Caco-2 (cell line): ENCODE measurements around the gene GAS6. TPM values are rescaled to one million over a fixed set of nuclear protein-coding genes. Genes with fewer than 3 reads are reported as not detected.

Experiments
- BruUV-seq: library from RNA; stranded (reverse); fragments of 400-500 nt; replicated peaks from 2 replicates; lab custom pipeline; 2021; lab: Mats Ljungman, UMichigan
- CTCF ChIA-PET: fragments of 300-600 bp; sonication (Branson Sonifier 250); formaldehyde crosslinking; loops from one replicate; lab custom pipeline; 2022; ENCODE audit warnings: antibody characterized with exemption; lab: Charles Lee
- POLR2A ChIA-PET: fragments of 300-600 bp; sonication (Branson Sonifier 250); formaldehyde crosslinking; loops from one replicate; lab custom pipeline; 2022; ENCODE audit warnings: antibody characterized with exemption; lab: Charles Lee
- DNase-seq, 2 experiments: peaks; one replicate each; pipeline versions ENCODE4 v3.0.0 to v3.0.0-alpha.2; 2020 to 2022
- H3K27me3 ChIP-seq: replicated peaks from 2 replicates; pipeline ENCODE4 v1.6.0; 2011; ENCODE audit warnings: low read length; ENCODE audit not compliant: control insufficient read depth, insufficient read depth
- H3K36me3 ChIP-seq: 2 replicates; pipeline ENCODE4 v1.5.1; 2011; ENCODE audit warnings: low read length; ENCODE audit not compliant: control insufficient read depth, insufficient read depth
- H3K4me1 ChIP-seq: fragments of 250-450 bp; sonication (Bioruptor Pico); 2 replicates; pipeline ENCODE4 v1.5.1; 2020; ENCODE audit warnings: mild to moderate bottlenecking
- H3K4me3 ChIP-seq: 2 replicates; pipeline ENCODE4 v1.5.1; 2011; ENCODE audit warnings: low read depth, mild to moderate bottlenecking, control low read depth, low read length
- H3K9me3 ChIP-seq: fragments of 250-450 bp; sonication (Bioruptor Pico); 2 replicates; pipeline ENCODE4 v1.5.1; 2020; ENCODE audit warnings: mild to moderate bottlenecking, moderate library complexity
- H3K27ac Mint-ChIP-seq: one replicate; pipeline ENCODE4 v1.8.0; 2022; ENCODE audit warnings: mixed read lengths; ENCODE audit not compliant: unreplicated experiment
- H3K27me3 Mint-ChIP-seq: one replicate; pipeline ENCODE4 v1.8.0; 2022; ENCODE audit warnings: mixed read lengths; ENCODE audit not compliant: insufficient read depth, unreplicated experiment
- H3K36me3 Mint-ChIP-seq: one replicate; pipeline ENCODE4 v1.8.0; 2022; ENCODE audit warnings: mild to moderate bottlenecking, mixed read lengths; ENCODE audit not compliant: insufficient read depth, unreplicated experiment
- H3K4me1 Mint-ChIP-seq: one replicate; pipeline ENCODE4 v1.8.0; 2022; ENCODE audit warnings: low read depth, mixed read lengths; ENCODE audit not compliant: unreplicated experiment
- H3K4me3 Mint-ChIP-seq: one replicate; pipeline ENCODE4 v1.8.0; 2022; ENCODE audit warnings: mild to moderate bottlenecking, moderate library complexity, mixed read lengths; ENCODE audit not compliant: unreplicated experiment
- H3K9me3 Mint-ChIP-seq: one replicate; pipeline ENCODE4 v1.8.0; 2022; ENCODE audit warnings: mixed read lengths; ENCODE audit not compliant: unreplicated experiment
- CTCF ChIP-seq, 2 experiments: fragments of 200-600 bp in 1 of 2; IDR thresholded peaks; 1 replicate in 1 of 2; 2 replicates in 1 of 2; pipeline versions ENCODE4 v1.5.1 to v1.8.0; 2011 to 2022; ENCODE audit warnings: antibody characterized with exemption in 1 of 2, control low read depth in 1 of 2, inconsistent platforms in 1 of 2, low read depth in 1 of 2, low read length in 1 of 2, mild to moderate bottlenecking in 1 of 2, moderate library complexity in 1 of 2; ENCODE audit not compliant: insufficient read depth in 1 of 2, severe bottlenecking in 1 of 2, unreplicated experiment in 1 of 2
- intact Hi-C: fragments of 100-400 bp; cut with micrococcal nuclease; formaldehyde crosslinking; loops from one replicate; pipeline ENCODE4 v1.10.0; 2022; ENCODE audit not compliant: unreplicated experiment
- total RNA-seq: library from RNA; stranded (reverse); gene quantifications from 2 replicates; pipeline ENCODE4 v1.2.3, GENCODE V29; 2022

GAS6 gene
- total RNA-seq, 1 experiment from 2014 or later = 34.8 TPM

GRCh38 chr13:113794764-113795173, 69.1 kb downstream of the GAS6 start:
- Mint-ChIP-seq H3K9me3 (no peaks in the 10 kb centered on the region), H3K27me3 (no peaks in the 10 kb centered on the region), H3K4me3 (no peak overlapping the region), H3K36me3 (no peaks in the 10 kb centered on the region), H3K27ac (no peak overlapping the region), H3K4me1 (no peaks in the 10 kb centered on the region)
- Histone ChIP-seq H3K9me3 (no peaks in the 10 kb centered on the region), H3K4me3 (no peak overlapping the region), H3K4me1 (peaks cover 15% of the 10 kb centered on the region; the same call in 1 of the 2 replicates), H3K36me3 (no peaks in the 10 kb centered on the region; the same call in 1 of the 2 replicates), H3K27me3 (no peaks in the 10 kb centered on the region)
- DNase-seq = no peak
- CTCF ChIA-PET = interaction anchor here (0.7 kb wide), 1 partner anchor 72 kb away, joined by 3 read pairs; no protein-coding TSS in a partner anchor
- no peak for TF ChIP-seq CTCF (IDR thresholded peaks at IDR 0.05; ENCODE audit: insufficient read depth in 1 of 2, low read depth in 1 of 2, low read length in 1 of 2, severe bottlenecking in 1 of 2, unreplicated experiment in 1 of 2)
- no TSS peak for BruUV-seq
- intact Hi-C loops = loop anchor here (5.0 kb wide), 1 partner anchor 817 kb away; no protein-coding TSS in a partner anchor
- POLR2A ChIA-PET = no interaction called here

- no peaks in the 10 kb centered on the region for H3K9me3 Mint-ChIP-seq
- DNase-seq = no peak
- H3K36me3 Mint-ChIP-seq = no peaks in the 10 kb centered on the region
- H3K27me3 Mint-ChIP-seq = no peaks in the 10 kb centered on the region
- H3K4me3 Mint-ChIP-seq = no peak overlapping the region
- H3K9me3 ChIP-seq = no peaks in the 10 kb centered on the region
- no peak overlapping the region for H3K4me3 ChIP-seq
- CTCF ChIA-PET = no interaction called here
- no peaks in the 10 kb centered on the region; the same call in 1 of the 2 replicates for H3K36me3 ChIP-seq
- H3K27ac Mint-ChIP-seq = no peak overlapping the region
- TF ChIP-seq CTCF (IDR thresholded peaks at IDR 0.05; ENCODE audit: insufficient read depth in 1 of 2, low read depth in 1 of 2, low read length in 1 of 2, severe bottlenecking in 1 of 2, unreplicated experiment in 1 of 2) = no peak
- POLR2A ChIA-PET = no interaction called here
- H3K4me1 Mint-ChIP-seq = peaks cover 2% of the 10 kb centered on the region
- intact Hi-C loops = loop anchor here (5.0 kb wide), 1 partner anchor 817 kb away; no protein-coding TSS in a partner anchor
- peaks cover 18% of the 10 kb centered on the region; the same call in 1 of the 2 replicates for H3K4me1 ChIP-seq
- H3K27me3 ChIP-seq = no peaks in the 10 kb centered on the region
- no TSS peak for BruUV-seq
These were observed 69.8 kb downstream of the GAS6 start for GRCh38 chr13:113794086-113794485.

- peaks cover 20% of the 10 kb centered on the region; the same call in 1 of the 2 replicates for H3K4me1 ChIP-seq
- TF ChIP-seq CTCF (IDR thresholded peaks at IDR 0.05; ENCODE audit: insufficient read depth in 1 of 2, low read depth in 1 of 2, low read length in 1 of 2, severe bottlenecking in 1 of 2, unreplicated experiment in 1 of 2) = no peak
- H3K27me3 ChIP-seq = no peaks in the 10 kb centered on the region
- no peak overlapping the region for H3K4me3 ChIP-seq
- no peaks in the 10 kb centered on the region for H3K9me3 ChIP-seq
- ChIA-PET CTCF (no interaction called here), POLR2A (interaction anchor here (0.6 kb wide), 1 partner anchor 211 kb away, joined by 3 read pairs; no protein-coding TSS in a partner anchor)
- Mint-ChIP-seq H3K4me3 (no peak overlapping the region), H3K4me1 (peaks cover 6% of the 10 kb centered on the region), H3K27me3 (no peaks in the 10 kb centered on the region), H3K27ac (no peak overlapping the region), H3K9me3 (no peaks in the 10 kb centered on the region), H3K36me3 (no peaks in the 10 kb centered on the region)
- DNase-seq = no peak
- H3K36me3 ChIP-seq = no peaks in the 10 kb centered on the region; the same call in 1 of the 2 replicates
- BruUV-seq = no TSS peak
- intact Hi-C loops = loop anchor here (5.0 kb wide), 1 partner anchor 816 kb away; no protein-coding TSS in a partner anchor
These were observed 70.2 kb downstream of the GAS6 start for GRCh38 chr13:113793718-113794085.
